Thyroid gland (tissue), 4 donors: Measurements from ENCODE around the gene LAMA2. TPM values are rescaled to one million over a fixed set of nuclear protein-coding genes. Genes with fewer than 3 reads are reported as not detected.

Experiments
- DNase-seq, 2 donors: peaks; one replicate each; pipeline ENCODE4 v3.0.0-alpha.2; 2019
- H3K27ac ChIP-seq, 3 donors: fragments of 200-600 bp; sonication (generic); 1 replicate in 2 of 3; 2 replicates in 1 of 3; pipeline ENCODE4 v1.5.1; 2016 to 2019; ENCODE audit warnings: mild to moderate bottlenecking in 1 of 3, moderate library complexity in 1 of 3
- H3K27me3 ChIP-seq: fragments of 200-600 bp; sonication (generic); one replicate; pipeline ENCODE4 v1.5.1; 2019
- H3K36me3 ChIP-seq, 2 donors: fragments of 200-600 bp; sonication (generic); one replicate each; pipeline ENCODE4 v1.5.1; 2016 to 2019
- H3K4me1 ChIP-seq, 2 donors: fragments of 200-600 bp; sonication (generic); one replicate each; pipeline ENCODE4 v1.5.1; 2017 to 2019
- H3K4me3 ChIP-seq, 3 donors: fragments of 200-600 bp; sonication (generic); replicated peaks in 1 of 3; 1 replicate in 2 of 3; 2 replicates in 1 of 3; pipeline ENCODE4 v1.5.1; 2016; ENCODE audit warnings: mild to moderate bottlenecking in 1 of 3
- H3K9me3 ChIP-seq: fragments of 200-600 bp; sonication (generic); one replicate; pipeline ENCODE4 v1.5.1; 2017
- POLR2A ChIP-seq, 2 donors: fragments of 450-650 bp; IDR thresholded peaks; one replicate each; pipeline ENCODE4 v1.6.1; 2017; ENCODE audit warnings: antibody characterized with exemption in 2 of 2, mild to moderate bottlenecking in 2 of 2, moderate library complexity in 1 of 2
- WGBS, 2 donors: methylation state at CpG; one replicate each; pipeline ENCODE4 v1.1.5; 2017; 5-methylcytosine and 5-hydroxymethylcytosine counted together
- intact Hi-C: fragments of 100-400 bp; cut with DNase I; formaldehyde crosslinking; loops from one replicate; pipeline ENCODE4 v1.15.1; 2023
- total RNA-seq, 4 donors: library from RNA; depleted of rRNA; stranded (reverse); fragments of >200 nt; gene quantifications; one replicate each; pipeline ENCODE4 v1.2.3, GENCODE V29; 2016
- TF ChIP-seq, protein P1 (sequence below), 6 experiments: fragments of 200-600 bp in 3 of 6; fragments of 450-650 bp in 3 of 6; sonication (generic) in 3 of 6; IDR thresholded peaks; one replicate each; pipeline ENCODE4 v1.5.1; 2016 to 2019; ENCODE audit warnings: antibody characterized with exemption in 6 of 6, mild to moderate bottlenecking in 2 of 6, inconsistent platforms in 1 of 6, moderate library complexity in 1 of 6

LAMA2 gene
- total RNA-seq, 4 donors from 2014 or later: 41.4 to 117 (median 78.9) TPM

DNA sequence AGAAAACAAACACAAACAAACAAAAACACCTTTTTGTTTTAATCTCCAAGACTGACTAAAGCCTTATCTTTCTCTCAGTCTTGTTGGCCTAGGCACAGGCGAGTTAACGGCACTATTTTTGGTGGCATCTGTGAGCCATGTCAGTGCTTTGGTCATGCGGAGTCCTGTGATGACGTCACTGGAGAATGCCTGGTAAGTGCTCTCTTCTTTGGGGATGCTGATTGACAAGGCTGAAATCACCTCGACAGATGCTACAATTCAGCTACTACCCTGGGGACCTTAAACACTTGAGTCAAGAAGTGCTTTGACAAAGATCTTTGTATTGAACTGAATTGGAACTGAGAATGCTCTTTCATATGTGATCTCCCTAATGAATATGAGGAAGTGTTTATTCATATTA, 384.1 kb downstream of the LAMA2 start:
- DNase-seq: no peak
- peaks cover 6 to 12% of the 10 kb centered on the region in 2 donors for H3K4me1 ChIP-seq
- intact Hi-C loops: no loop called here
- no peaks in the 10 kb centered on the region for H3K9me3 ChIP-seq
- no peak overlapping the region for H3K4me3 ChIP-seq
- H3K36me3 ChIP-seq: no peaks in the 10 kb centered on the region
- 64 to 76% methylated on average over 5 of the region's 5 CpGs for WGBS, 2 donors
- H3K27me3 ChIP-seq: no peaks in the 10 kb centered on the region
- H3K27ac ChIP-seq: no peak overlapping the region
- no peak for TF ChIP-seq POLR2A (IDR thresholded peaks at IDR 0.05)
- TF ChIP-seq, protein P1, sequence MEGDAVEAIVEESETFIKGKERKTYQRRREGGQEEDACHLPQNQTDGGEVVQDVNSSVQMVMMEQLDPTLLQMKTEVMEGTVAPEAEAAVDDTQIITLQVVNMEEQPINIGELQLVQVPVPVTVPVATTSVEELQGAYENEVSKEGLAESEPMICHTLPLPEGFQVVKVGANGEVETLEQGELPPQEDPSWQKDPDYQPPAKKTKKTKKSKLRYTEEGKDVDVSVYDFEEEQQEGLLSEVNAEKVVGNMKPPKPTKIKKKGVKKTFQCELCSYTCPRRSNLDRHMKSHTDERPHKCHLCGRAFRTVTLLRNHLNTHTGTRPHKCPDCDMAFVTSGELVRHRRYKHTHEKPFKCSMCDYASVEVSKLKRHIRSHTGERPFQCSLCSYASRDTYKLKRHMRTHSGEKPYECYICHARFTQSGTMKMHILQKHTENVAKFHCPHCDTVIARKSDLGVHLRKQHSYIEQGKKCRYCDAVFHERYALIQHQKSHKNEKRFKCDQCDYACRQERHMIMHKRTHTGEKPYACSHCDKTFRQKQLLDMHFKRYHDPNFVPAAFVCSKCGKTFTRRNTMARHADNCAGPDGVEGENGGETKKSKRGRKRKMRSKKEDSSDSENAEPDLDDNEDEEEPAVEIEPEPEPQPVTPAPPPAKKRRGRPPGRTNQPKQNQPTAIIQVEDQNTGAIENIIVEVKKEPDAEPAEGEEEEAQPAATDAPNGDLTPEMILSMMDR (IDR thresholded peaks at IDR 0.05): no peak

DNA sequence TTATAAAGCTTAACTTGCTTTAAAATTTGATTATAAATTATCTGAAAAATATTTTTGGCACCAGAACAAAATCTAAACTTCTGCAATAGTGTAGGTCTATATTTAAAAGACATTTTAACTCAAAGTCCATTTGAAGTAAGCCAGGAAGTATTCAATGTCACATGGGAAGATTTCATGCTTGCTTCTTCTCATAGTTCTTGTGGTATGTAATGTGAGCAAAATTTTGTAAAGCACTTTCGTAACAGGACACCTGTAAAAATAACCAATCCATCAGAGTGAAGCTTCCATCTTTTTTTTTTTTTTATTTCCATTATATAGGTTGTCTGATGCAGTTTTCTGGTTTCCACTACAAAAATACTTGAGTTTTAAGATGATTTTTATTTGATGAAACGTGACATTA, 386.1 kb downstream of the LAMA2 start:
- no peak for DNase-seq
- H3K4me1 ChIP-seq: peaks cover 8 to 12% of the 10 kb centered on the region in 2 donors
- H3K4me3 ChIP-seq: no peak overlapping the region
- 93 to 97% methylated on average over 2 of the region's 2 CpGs for WGBS, 2 donors
- no peaks in the 10 kb centered on the region for H3K9me3 ChIP-seq
- TF ChIP-seq, protein P1 (IDR thresholded peaks at IDR 0.05): no peak
- TF ChIP-seq POLR2A (IDR thresholded peaks at IDR 0.05): no peak
- intact Hi-C loops: no loop called here
- H3K27ac ChIP-seq: no peak overlapping the region
- no peaks in the 10 kb centered on the region for H3K36me3 ChIP-seq
- H3K27me3 ChIP-seq: no peaks in the 10 kb centered on the region

DNA sequence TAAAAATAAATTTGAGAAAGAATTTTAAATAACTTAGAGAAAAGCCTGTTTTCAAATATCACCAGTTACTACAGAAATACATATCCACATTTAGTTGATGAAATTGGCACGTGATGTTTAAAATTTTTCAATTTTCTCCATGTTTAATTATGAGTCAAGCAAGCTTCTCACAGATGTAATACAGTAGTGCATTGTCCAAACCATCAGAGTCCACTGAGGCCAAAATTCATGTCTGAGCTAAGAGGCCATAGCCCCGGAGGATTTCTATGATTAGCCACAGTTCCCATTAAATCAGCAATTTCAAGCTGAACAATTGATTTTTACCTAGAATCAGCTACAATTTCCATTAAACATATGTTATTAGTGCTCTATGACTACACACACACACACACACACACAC, 387.0 kb downstream of the LAMA2 start:
- WGBS, 2 donors: 81 to 90% methylated on average over 2 of the region's 2 CpGs
- no peak for DNase-seq
- intact Hi-C loops: no loop called here
- peaks cover 8 to 12% of the 10 kb centered on the region in 2 donors for H3K4me1 ChIP-seq
- peak overlapping the region in 1 of 3 donors; percentile 47 for H3K27ac ChIP-seq
- H3K36me3 ChIP-seq: no peaks in the 10 kb centered on the region
- H3K27me3 ChIP-seq: no peaks in the 10 kb centered on the region
- H3K9me3 ChIP-seq: no peaks in the 10 kb centered on the region
- TF ChIP-seq, protein P1 (IDR thresholded peaks at IDR 0.05): no peak
- H3K4me3 ChIP-seq: no peak overlapping the region

DNA sequence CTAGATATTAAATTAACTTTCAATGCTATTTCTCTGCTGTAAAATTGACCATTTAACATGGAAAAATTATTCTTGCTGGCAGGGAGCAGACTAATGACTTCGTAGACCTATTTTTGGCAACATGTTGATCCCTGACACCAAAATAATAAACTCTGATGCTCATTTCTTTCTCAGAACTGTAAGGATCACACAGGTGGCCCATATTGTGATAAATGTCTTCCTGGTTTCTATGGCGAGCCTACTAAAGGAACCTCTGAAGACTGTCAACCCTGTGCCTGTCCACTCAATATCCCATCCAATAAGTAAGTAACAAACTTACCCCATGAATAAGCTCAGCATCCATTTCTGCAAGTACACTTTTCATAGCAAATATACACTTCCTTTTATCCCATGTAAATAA, 387.5 kb downstream of the LAMA2 start:
- peaks cover 8 to 12% of the 10 kb centered on the region in 2 donors for H3K4me1 ChIP-seq
- no peaks in the 10 kb centered on the region for H3K27me3 ChIP-seq
- no peak for TF ChIP-seq POLR2A (IDR thresholded peaks at IDR 0.05)
- TF ChIP-seq, protein P1 (IDR thresholded peaks at IDR 0.05): no peak
- intact Hi-C loops: no loop called here
- no peaks in the 10 kb centered on the region for H3K36me3 ChIP-seq
- no peak for DNase-seq
- peak overlapping the region in 1 of 3 donors; percentile 47 for H3K27ac ChIP-seq
- no peak overlapping the region for H3K4me3 ChIP-seq
- H3K9me3 ChIP-seq: no peaks in the 10 kb centered on the region
- 82 to 88% methylated on average over 2 of the region's 2 CpGs for WGBS, 2 donors

DNA sequence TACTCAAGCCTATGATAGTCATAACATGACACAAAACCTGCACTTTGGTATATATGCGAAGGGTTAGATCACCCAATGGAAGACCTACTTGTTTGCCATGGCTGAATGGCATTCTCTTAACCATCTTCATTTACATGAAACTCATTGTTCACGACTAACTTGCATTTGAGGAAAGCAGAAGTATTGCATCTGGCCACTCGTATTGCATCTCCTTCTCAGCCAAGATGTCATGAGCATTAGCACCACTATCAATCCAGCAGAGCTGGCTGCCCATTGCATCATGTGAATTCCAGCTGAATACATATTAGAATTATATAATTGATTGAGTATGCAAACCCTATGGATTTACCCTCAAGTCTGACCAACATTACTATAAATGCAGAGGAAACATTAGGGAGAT, 390.2 kb downstream of the LAMA2 start:
- Histone ChIP-seq H3K27ac (no peak overlapping the region), H3K4me1 (peaks cover 8 to 12% of the 10 kb centered on the region in 2 donors), H3K9me3 (no peaks in the 10 kb centered on the region), H3K36me3 (no peaks in the 10 kb centered on the region), H3K27me3 (no peaks in the 10 kb centered on the region), H3K4me3 (no peak overlapping the region)
- no peak for DNase-seq
- no peak for TF ChIP-seq POLR2A (IDR thresholded peaks at IDR 0.05)
- intact Hi-C loops: no loop called here
- 89 to 90% methylated on average over 3 of the region's 3 CpGs for WGBS, 2 donors

DNA sequence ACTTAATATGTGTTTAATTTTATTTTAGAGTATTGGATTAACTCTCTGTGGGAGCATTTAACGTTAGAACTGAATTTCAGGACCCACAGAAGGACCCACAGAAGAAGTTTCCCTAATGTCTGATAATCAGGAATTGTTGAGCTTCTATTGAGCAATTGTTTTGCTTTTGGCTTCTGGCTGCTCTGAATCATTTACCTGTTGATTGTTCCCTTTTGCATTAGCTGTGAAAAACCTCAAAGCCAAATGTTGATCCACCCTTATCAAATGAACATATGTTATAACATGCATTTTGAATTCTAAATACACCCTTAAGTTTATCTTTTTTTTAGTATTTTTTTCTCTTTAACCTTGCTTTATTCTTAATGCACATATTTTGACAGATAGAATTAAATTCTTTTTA, 393.5 kb downstream of the LAMA2 start:
- DNase-seq: no peak
- WGBS, 2 donors: 62 to 64% methylated on average over 1 of the region's 1 CpG
- intact Hi-C loops: no loop called here
- no peaks in the 10 kb centered on the region for H3K36me3 ChIP-seq
- TF ChIP-seq POLR2A (IDR thresholded peaks at IDR 0.05): no peak
- TF ChIP-seq, protein P1 (IDR thresholded peaks at IDR 0.05): no peak
- H3K27ac ChIP-seq: no peak overlapping the region
- H3K4me1 ChIP-seq: peaks cover 3 to 7% of the 10 kb centered on the region in 2 donors
- no peak overlapping the region for H3K4me3 ChIP-seq
- H3K9me3 ChIP-seq: no peaks in the 10 kb centered on the region
- no peaks in the 10 kb centered on the region for H3K27me3 ChIP-seq
